Stimulated activated CD8-positive, alpha-beta memory T cell treated with anti-CD3 and anti-CD28 coated beads, Interleukin-12 subunit alpha, Interleukin-12 subunit beta, amount 100 ng/mL, for 1 hour (primary cell): ENCODE results near the gene MAP3K6.

Experiments used
- DNase-seq: peaks from one replicate; pipeline ENCODE4 v3.0.0-alpha.2; 2020; ENCODE audit warnings: low read depth

Gene MAP3K6

DNA sequence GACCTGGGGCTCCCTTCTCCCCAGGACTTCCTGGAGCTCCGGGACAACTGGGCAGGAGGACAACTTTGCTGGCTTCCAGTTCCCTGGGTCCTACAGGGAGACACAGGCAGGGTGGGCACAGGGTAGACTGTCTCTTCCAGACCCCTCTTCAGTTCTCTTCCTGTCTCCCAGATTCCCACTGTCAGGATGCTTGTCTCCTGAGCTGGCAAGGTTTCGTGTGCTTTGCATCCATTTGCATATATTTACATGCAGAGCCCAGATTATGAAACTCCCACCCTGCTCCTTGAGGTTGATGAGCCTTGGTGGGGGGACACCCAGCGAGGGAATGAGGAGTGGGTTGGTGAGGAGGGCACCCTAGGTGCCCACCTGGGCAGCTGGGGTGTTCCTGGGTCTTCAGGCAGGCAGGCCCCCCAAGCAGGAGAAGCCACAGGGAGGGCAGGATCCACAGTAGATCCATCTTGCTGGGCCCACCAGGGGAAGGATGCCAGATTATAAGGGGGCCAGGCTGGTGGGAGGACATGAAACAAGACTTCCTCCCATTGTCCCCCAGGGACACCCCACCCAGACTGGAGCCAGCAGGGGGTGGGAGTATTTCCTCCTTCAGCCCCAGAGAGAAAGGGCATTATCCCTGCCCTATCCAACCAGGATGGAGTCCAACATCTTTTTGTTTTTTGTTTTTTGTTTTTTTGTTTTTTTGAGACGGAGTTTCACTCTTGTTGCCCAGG lies 7.8 kb upstream of the MAP3K6 start, which contains the start of gene FCN3:
TSS of gene FCN3 (minus strand) at position 463 of the 725 bp plus-strand sequence. CDS start at position 457, 6 bp downstream.
- no peak for DNase-seq

- DNase-seq, result no peak
Observed at GRCh38 chr1:27372808-27373690, 6.3 kb upstream of the MAP3K6 start.

- no peak for DNase-seq
Observed at GRCh38 chr1:27372022-27372807, 5.5 kb upstream of the MAP3K6 start.

DNA sequence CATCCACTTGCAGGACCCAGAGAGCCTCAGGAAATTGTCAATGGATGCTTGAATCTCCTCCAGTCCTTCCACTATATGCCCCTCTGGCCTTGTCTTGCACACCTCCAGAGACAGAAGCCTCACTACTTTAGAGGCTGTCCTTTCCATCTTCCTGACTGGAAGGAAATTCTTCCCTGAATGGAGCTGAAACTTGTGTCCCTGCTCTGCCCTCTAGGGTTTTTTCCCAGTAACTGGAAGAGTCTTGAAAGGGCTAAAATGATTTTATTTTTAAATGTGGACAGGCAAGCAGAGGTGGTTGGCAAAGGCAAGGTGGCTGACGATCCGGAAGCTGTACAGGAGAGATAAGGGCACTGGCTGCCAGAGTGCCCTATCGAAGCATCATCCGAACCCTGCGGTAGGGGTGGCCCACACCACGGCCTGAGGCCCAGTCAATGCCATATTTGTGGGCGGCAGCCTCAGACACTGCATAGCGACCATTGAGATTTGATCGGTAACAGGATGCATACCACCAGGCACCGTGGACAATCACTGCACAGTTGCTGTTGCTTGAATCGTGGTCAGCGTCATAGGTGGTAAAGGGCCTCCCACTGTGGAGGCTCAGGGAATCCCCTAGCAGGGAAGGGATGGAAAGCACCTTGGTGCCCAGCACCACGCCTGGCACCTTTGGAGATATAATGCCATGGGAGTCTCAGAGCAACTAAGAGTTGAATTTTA lies 2.3 kb upstream of the MAP3K6 start:
- no peak for DNase-seq

DNA sequence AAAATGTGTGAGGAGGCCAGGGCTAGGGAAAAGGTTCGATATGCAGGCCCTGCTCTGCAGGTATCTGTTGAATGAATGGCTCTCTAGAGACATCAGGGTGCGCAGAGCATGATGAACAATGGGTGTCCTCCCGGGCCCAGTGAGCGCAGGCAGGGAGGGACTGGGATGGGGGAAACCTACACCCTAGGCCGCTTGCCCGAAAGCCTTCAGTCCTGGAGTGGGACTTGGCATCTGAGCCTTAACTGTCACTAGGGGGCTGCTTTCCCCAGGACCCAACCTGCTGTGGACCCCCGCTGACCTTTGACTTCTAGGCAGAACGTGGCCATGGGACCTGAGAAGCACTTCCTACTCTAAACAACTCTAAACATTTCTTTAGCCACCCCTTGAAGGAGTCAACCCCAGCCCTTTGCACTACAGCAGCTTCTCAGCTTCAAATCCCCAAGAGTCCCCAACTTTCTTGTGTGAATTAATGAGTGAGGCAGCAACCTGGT lies 444 bp upstream of the MAP3K6 start:
- DNase-seq, result no peak

DNA sequence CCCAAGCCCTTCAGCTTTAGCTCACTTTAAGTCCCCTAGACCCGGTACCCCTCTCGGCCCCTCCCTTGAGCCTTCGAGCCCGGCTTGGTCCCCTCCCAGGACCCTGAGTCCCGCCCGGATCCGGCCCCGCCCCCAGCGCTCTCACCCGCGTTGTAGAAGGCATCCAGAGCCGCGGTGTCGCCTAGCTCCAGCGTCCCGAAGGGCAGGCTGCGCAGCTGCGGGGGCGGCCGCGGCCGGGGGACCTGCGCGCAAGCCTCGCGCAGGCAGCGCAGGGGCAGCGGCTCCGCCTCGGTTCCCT lies 699 bp downstream of the MAP3K6 start:
- peak; percentile 43 for DNase-seq

DNA sequence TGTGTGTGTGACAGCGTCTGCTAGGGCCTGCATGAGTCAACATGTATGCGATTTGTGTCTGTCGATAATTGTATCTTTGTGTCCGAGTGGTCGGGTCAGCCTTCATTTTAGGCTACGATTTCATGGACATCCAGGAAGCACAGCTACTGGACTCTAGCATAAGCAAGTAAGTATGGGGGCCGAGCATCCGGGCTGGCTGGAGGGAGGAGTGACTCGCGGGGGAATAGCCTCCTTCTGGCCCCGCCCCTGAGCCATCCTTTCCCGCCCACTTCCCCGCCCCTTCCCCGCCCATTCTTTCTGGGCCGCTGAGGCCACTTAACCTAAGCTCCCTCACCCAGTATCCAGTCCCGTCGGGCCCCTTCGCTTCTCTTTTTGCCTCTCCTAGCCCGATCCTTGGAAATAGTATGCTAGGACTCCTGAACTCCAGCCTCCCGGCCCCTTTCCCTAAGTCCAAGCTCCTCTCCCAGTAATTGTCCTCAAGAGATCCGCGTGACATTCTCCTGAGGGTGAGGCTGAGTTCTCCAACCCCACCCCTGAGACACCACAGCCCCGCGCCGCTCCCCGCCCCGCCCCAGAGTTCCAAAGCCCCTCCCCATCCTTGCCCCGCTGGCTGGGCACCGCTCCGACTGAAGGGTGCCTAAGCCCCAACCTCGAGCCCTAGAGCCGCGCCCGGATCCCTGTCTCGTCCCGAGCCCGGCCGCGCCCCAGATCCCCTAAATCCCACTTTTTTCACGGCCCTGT lies 1.2 kb downstream of the MAP3K6 start:
- DNase-seq, result peak; percentile 65

DNA sequence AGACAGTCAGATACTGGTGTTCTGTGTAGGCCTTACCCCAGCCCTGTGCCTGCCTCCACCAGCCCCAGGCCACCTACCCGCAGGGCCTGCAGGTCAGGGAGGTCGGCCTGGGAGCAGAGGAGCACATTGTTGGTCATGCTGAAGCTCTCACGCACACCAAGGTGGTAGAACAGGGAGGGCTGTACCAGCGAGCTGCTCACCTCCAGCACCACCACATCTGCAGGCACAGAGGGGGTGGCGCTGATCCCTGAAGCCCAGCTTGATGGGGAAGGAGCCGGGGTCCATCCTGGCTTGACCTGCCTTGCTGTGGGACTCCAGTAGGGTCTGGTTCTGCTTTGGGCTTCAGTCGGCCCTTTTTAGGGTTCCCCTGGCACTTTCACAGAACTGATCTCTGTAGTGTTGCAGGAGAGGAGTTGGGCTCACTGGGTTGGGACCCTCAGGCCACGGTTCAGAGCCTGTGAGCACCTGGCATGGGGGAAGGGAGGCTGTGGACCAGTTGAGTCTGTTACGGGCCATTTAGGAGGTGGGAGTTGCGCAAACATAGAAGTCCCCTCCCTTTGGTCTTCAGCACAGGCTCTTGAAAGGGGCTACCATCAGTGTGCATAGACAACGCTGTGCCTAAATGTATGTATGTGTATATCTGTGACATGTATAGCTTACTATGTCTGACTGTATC lies 1.9 kb downstream of the MAP3K6 start:
- DNase-seq, result no peak

DNA sequence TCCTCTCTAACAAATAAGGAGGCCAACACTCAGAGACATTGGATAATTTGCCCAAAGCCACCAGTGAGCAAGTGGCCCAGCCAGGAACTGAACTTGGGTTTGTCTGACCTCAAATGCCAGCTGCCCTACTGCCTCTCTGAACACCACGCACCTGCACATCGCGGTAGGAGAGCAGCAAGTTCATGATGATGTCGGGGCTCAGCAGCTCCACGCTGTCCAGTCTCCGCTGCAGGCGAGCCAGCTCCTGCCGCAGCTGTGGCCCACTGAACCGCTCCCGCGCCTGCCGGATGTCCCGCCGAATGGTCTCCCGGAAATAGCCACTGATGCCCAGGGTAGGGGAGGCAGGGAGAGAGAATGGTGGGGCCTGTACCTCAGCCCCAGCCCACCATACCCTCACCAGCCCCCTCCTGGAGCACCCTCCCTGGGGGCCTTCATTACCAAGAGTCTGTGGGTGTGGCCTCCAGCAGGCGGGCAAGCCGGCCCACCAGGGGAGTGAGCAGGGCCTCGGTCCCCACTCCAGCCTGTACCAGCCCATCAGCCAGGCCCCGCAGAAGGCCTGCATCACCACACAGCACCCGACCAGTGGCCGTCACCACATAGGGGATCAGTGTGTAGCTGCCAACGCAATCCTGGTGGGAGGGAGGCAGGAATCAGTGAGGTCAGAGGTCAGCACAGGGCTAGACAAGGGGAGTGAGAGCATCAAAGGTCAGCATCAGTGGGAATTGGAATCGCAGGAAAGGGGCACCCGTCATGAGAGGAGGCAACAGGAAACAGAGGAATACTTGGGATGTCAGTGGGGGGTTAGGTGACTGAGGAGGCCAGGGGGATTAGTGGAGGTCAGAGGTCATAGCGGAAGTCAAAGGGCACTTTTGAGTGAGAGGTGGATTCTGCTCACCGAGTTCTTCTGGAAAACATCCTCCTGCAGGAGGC lies 2.7 kb downstream of the MAP3K6 start:
- no peak for DNase-seq

GRCh38 chr1:27361553-27361952 lies 5.2 kb downstream of the MAP3K6 start:
- DNase-seq, result no peak

DNA sequence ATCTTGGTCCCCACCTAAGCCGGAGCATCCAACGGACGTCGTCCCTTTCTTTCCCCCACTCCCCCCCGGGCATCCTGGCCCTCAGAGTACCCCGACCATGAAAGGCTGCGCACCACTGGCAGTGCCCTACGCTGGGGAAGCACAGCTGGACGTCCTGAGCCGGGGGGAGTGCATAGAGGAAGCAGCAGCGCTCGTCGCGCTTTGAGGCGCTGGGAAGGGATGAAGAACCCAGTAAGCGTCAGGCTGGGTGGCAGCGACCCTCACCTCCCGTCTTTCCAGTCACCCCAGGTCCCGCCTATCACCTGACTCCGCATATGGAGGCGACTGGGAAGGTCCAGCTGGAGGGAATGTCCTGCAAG lies 5.7 kb downstream of the MAP3K6 start:
- no peak for DNase-seq

GRCh38 chr1:27360159-27361043 lies 6.4 kb downstream of the MAP3K6 start:
- DNase-seq, result no peak

DNA sequence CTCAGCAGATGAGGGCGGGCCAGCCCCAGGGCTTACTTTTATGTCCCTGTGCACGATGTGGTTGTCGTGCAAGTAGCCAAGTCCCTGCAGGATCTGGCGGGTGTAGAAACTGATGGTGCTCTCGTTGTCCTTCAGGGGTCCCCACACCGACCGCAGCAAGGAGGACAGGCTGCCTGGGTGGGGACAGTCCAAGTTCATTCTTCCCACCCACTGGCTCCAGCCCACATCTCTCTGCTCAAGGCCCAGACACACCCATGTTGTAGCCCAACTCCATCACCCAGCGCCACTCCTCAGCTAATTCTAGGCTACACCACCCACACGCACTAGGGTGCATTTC lies 7.0 kb downstream of the MAP3K6 start:
- no peak for DNase-seq

DNA sequence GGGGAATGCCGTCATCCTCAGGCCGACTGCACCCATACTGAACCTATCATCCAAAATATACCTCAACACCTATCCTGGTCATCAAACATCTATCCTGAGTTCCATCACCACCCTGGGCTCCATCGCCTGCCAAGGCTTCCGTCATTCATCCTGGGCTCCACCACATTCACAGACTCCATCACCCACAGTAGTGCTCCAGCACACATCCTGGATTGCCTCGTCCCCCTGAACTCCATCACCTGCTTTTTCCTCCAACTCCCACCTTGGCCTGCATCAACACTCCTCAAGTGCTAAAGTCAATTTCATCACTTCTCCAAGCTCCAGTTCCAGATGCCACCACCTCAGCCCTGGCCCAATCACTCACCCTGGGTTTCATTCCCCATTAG lies 7.8 kb downstream of the MAP3K6 start:
- DNase-seq, result no peak

GRCh38 chr1:27358038-27358927 lies 8.5 kb downstream of the MAP3K6 start:
- no peak for DNase-seq

- peak; percentile 67 for DNase-seq
Observed at GRCh38 chr1:27357281-27358037, 9.3 kb downstream of the MAP3K6 start.
